CD4-positive, alpha-beta memory T cell (primary cell): ENCODE data around the gene ZDHHC14. TPM values are rescaled to one million over a fixed set of nuclear protein-coding genes. Genes with fewer than 3 reads are reported as not detected.

Experiments
- CTCF ChIA-PET: fragments of 350-600 bp; sonication (Branson Sonifier 250); formaldehyde crosslinking; loops from one replicate; lab custom pipeline; 2021; ENCODE audit warnings: inconsistent platforms; ENCODE audit not compliant: partially characterized antibody; lab: Charles Lee
- POLR2A ChIA-PET: fragments of 350-600 bp; sonication (Branson Sonifier 250); formaldehyde crosslinking; loops from one replicate; lab custom pipeline; 2021; ENCODE audit not compliant: partially characterized antibody; lab: Charles Lee
- DNase-seq, 5 donors: peaks; one replicate each; pipeline versions ENCODE4 v3.0.0 to v3.0.0-alpha.2; 2020 to 2022; ENCODE audit warnings: mixed read lengths in 1 of 5
- H3K27ac ChIP-seq: one replicate; pipeline ENCODE4 v1.7.0; 2013; ENCODE audit warnings: low read depth, low read length
- H3K27me3 ChIP-seq: 2 replicates; pipeline ENCODE4 v1.7.0; 2013; ENCODE audit warnings: mild to moderate bottlenecking, low read length, moderate library complexity; ENCODE audit not compliant: insufficient read depth
- H3K36me3 ChIP-seq: 2 replicates; pipeline ENCODE4 v1.7.0; 2013; ENCODE audit warnings: mild to moderate bottlenecking, low read length, moderate library complexity; ENCODE audit not compliant: insufficient read depth
- H3K4me1 ChIP-seq: 2 replicates; pipeline ENCODE4 v1.7.0; 2013; ENCODE audit warnings: mild to moderate bottlenecking, low read length, moderate library complexity; ENCODE audit not compliant: insufficient read depth
- H3K4me3 ChIP-seq, 2 donors: one replicate each; pipeline ENCODE4 v1.7.0; 2013; ENCODE audit warnings: low read length in 2 of 2, mild to moderate bottlenecking in 1 of 2
- H3K9me3 ChIP-seq, 2 donors: one replicate each; pipeline ENCODE4 v1.7.0; 2013; ENCODE audit warnings: low read length in 2 of 2, control low read depth in 1 of 2; ENCODE audit not compliant: control insufficient read depth in 1 of 2
- H3K27ac Mint-ChIP-seq, 7 donors: one replicate each; pipeline ENCODE4 v1.8.0; 2020 to 2021; ENCODE audit warnings: mixed read lengths in 7 of 7, mild to moderate bottlenecking in 6 of 7, inconsistent platforms in 3 of 7, moderate library complexity in 3 of 7
- H3K27me3 Mint-ChIP-seq, 2 donors: one replicate each; pipeline ENCODE4 v1.8.0; 2020 to 2021; ENCODE audit warnings: mixed read lengths in 2 of 2
- H3K36me3 Mint-ChIP-seq, 2 donors: one replicate each; pipeline ENCODE4 v1.8.0; 2020 to 2021; ENCODE audit warnings: mixed read lengths in 2 of 2, inconsistent platforms in 1 of 2, mild to moderate bottlenecking in 1 of 2
- H3K4me1 Mint-ChIP-seq, 4 donors: one replicate each; pipeline ENCODE4 v1.8.0; 2020 to 2021; ENCODE audit warnings: mixed read lengths in 4 of 4, mild to moderate bottlenecking in 1 of 4
- H3K4me3 Mint-ChIP-seq, 8 donors: one replicate each; pipeline ENCODE4 v1.8.0; 2020 to 2021; ENCODE audit warnings: mixed read lengths in 8 of 8, mild to moderate bottlenecking in 7 of 8, moderate library complexity in 6 of 8, inconsistent platforms in 3 of 8
- H3K9me3 Mint-ChIP-seq, 8 donors: one replicate each; pipeline ENCODE4 v1.8.0; 2020 to 2021; ENCODE audit warnings: mixed read lengths in 8 of 8, mild to moderate bottlenecking in 5 of 8, inconsistent platforms in 3 of 8, moderate library complexity in 1 of 8
- intact Hi-C: fragments of 100-400 bp; cut with micrococcal nuclease; formaldehyde crosslinking; loops from one replicate; pipeline ENCODE4 v1.15.1; 2023
- polyA plus RNA-seq, 2 donors: library from polyadenylated mRNA; unstranded; fragments of 300-500 nt; fragmentation: Illumina TruSeq; gene quantifications; one replicate each; pipeline ENCODE4 v1.2.3, GENCODE V29; 2021
- total RNA-seq, 2 experiments: library from RNA; stranded (reverse); gene quantifications; one replicate each; pipeline ENCODE4 v1.2.3, GENCODE V29; 2021

Gene ZDHHC14
- total and polyA plus RNA-seq, 4 experiments from 2014 or later = 1.5 to 1.9 (median 1.7) TPM

GRCh38 chr6:157651731-157652490 is 270.9 kb downstream of the ZDHHC14 start:
- no peak overlapping the region for H3K4me3 ChIP-seq
- H3K9me3 Mint-ChIP-seq = no peaks in the 10 kb centered on the region
- H3K36me3 ChIP-seq = no peaks in the 10 kb centered on the region
- H3K27me3 ChIP-seq = no peaks in the 10 kb centered on the region
- ChIA-PET POLR2A (no interaction called here), CTCF (no interaction called here)
- no peak for DNase-seq
- no peak overlapping the region for H3K27ac Mint-ChIP-seq
- H3K36me3 Mint-ChIP-seq = no peaks in the 10 kb centered on the region
- no peaks in the 10 kb centered on the region for H3K27me3 Mint-ChIP-seq
- H3K4me1 ChIP-seq = peaks cover 8% of the 10 kb centered on the region
- no peaks in the 10 kb centered on the region for H3K9me3 ChIP-seq
- no peak overlapping the region for H3K4me3 Mint-ChIP-seq
- intact Hi-C loops = no loop called here
- no peak overlapping the region for H3K27ac ChIP-seq
- peaks cover 2 to 14% (median 8%) of the 10 kb centered on the region in 4 donors for H3K4me1 Mint-ChIP-seq

GRCh38 chr6:157652601-157653363 is 271.8 kb downstream of the ZDHHC14 start:
- intact Hi-C loops = no loop called here
- no peaks in the 10 kb centered on the region for H3K27me3 ChIP-seq
- Mint-ChIP-seq H3K4me3 (no peak overlapping the region), H3K36me3 (no peaks in the 10 kb centered on the region), H3K4me1 (peaks cover 0 to 5% (median 2%) of the 10 kb centered on the region in 4 donors), H3K27me3 (no peaks in the 10 kb centered on the region), H3K9me3 (no peaks in the 10 kb centered on the region), H3K27ac (peak overlapping the region in 2 of 7 donors; percentile 31 to 36)
- DNase-seq = no peak
- H3K4me3 ChIP-seq = no peak overlapping the region
- H3K9me3 ChIP-seq = no peaks in the 10 kb centered on the region
- POLR2A ChIA-PET = no interaction called here
- CTCF ChIA-PET = no interaction called here
- no peak overlapping the region for H3K27ac ChIP-seq
- no peaks in the 10 kb centered on the region for H3K36me3 ChIP-seq
- H3K4me1 ChIP-seq = peaks cover 3% of the 10 kb centered on the region

DNA sequence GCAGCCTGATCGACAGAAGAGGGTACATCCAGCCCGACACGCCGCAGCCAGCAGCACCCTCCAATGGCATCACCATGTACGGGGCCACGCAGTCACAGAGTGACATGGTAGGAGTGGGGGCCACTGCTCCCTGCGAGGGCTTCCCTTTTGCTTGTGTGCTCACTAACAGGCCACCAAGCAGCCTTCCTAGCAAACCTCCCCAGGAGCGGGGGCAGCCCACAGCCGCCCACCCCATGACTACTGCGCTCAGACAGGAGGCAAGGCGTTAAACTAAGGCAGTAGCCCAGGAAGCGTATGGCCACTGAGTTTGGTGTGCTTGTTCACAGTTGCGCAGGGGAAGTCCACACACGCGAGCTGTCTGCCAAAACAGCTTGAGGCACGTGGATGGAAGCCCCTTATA is 272.5 kb downstream of the ZDHHC14 start:
- Histone ChIP-seq H3K4me1 (no peaks in the 10 kb centered on the region), H3K27ac (no peak overlapping the region), H3K4me3 (no peak overlapping the region), H3K27me3 (no peaks in the 10 kb centered on the region), H3K9me3 (no peaks in the 10 kb centered on the region), H3K36me3 (no peaks in the 10 kb centered on the region)
- Mint-ChIP-seq H3K27ac (no peak overlapping the region), H3K36me3 (no peaks in the 10 kb centered on the region), H3K9me3 (no peaks in the 10 kb centered on the region), H3K4me1 (no peaks in the 10 kb centered on the region), H3K27me3 (no peaks in the 10 kb centered on the region), H3K4me3 (no peak overlapping the region)
- DNase-seq = no peak
- POLR2A ChIA-PET = no interaction called here
- intact Hi-C loops = no loop called here
- CTCF ChIA-PET = interaction anchor here (5.1 kb wide), 1 partner anchor 13 kb away, joined by 31 read pairs; no protein-coding TSS in a partner anchor

DNA sequence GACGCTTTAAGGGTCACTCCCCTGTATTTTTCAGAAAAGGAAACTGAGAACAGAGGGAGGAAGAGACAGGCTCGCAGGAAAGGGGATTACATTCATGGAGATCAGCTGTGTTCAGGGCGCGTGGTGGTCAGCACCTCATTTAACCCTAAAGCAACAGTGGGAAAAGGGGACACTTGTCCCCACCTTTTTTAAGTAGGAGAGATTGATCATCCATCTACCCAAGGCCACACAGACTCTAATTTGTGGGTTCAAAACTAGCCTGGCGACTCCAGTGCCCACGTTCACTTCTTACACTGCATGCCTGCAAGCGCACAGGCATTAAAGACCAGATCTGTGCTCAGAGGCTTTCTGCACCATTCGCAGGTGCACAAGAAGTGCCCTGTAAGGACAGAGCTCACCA is 274.1 kb downstream of the ZDHHC14 start:
- Mint-ChIP-seq H3K4me1 (no peaks in the 10 kb centered on the region), H3K27ac (no peak overlapping the region), H3K4me3 (no peak overlapping the region), H3K27me3 (no peaks in the 10 kb centered on the region), H3K36me3 (no peaks in the 10 kb centered on the region), H3K9me3 (no peaks in the 10 kb centered on the region)
- Histone ChIP-seq H3K9me3 (no peaks in the 10 kb centered on the region), H3K27ac (no peak overlapping the region), H3K4me1 (no peaks in the 10 kb centered on the region), H3K4me3 (no peak overlapping the region), H3K27me3 (no peaks in the 10 kb centered on the region), H3K36me3 (no peaks in the 10 kb centered on the region)
- intact Hi-C loops = no loop called here
- ChIA-PET POLR2A (no interaction called here), CTCF (interaction anchor here (5.1 kb wide), 1 partner anchor 11 kb away, joined by 31 read pairs; no protein-coding TSS in a partner anchor)
- DNase-seq = no peak

GRCh38 chr6:157656437-157656997 is 275.5 kb downstream of the ZDHHC14 start:
- ChIA-PET CTCF (interaction anchor here (1.0 to 5.1 kb wide), 2 partner anchors 10 to 342 kb away, joined by 3 to 31 read pairs; no protein-coding TSS in a partner anchor), POLR2A (no interaction called here)
- Histone ChIP-seq H3K4me3 (no peak overlapping the region), H3K9me3 (no peaks in the 10 kb centered on the region), H3K27ac (no peak overlapping the region), H3K27me3 (no peaks in the 10 kb centered on the region), H3K36me3 (no peaks in the 10 kb centered on the region), H3K4me1 (no peaks in the 10 kb centered on the region)
- H3K4me1 Mint-ChIP-seq = no peaks in the 10 kb centered on the region
- no peak overlapping the region for H3K27ac Mint-ChIP-seq
- no peaks in the 10 kb centered on the region for H3K9me3 Mint-ChIP-seq
- no peaks in the 10 kb centered on the region for H3K27me3 Mint-ChIP-seq
- DNase-seq = no peak
- intact Hi-C loops = no loop called here
- H3K4me3 Mint-ChIP-seq = no peak overlapping the region
- no peaks in the 10 kb centered on the region for H3K36me3 Mint-ChIP-seq

DNA sequence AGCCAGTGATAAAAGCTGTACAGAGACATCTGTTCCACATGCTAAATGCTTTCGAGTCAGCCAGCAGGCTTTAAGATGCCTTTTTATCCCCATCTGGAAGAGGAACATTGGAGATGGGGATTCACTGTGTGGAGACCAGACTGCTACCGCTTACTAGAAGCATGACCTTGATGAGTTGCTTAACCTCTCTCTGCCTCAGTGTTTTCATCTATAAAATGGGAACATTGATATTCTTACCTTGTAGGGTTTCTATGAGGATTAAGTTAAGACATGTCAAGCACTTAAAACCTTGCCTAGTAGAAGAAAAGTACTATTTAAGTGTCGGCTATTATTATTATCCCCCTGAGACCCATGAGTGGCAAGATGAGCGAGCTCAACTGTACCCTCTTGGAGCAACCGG is 276.8 kb downstream of the ZDHHC14 start:
- no peaks in the 10 kb centered on the region for H3K27me3 Mint-ChIP-seq
- no peaks in the 10 kb centered on the region for H3K36me3 Mint-ChIP-seq

DNA sequence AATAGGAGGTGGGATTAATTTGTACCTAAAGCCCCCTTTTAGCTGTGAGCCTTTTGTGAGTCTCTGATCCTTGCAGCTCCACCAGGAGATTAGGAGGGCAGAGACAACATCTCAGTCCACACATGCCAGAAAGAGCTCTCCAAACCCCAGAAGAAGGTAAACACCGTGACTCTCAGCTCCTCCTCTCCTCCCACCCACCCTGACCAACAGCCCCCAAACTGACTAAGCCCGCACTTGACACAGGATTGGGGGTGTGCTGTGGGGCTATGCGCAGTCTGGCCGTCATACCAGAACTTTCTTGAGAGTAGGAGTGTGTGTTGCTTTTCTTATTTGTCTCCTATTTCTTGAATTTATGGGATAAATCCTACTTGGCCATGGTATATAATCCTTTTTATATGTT is 277.3 kb downstream of the ZDHHC14 start:
- H3K4me3 Mint-ChIP-seq = no peak overlapping the region
- Histone ChIP-seq H3K4me1 (no peaks in the 10 kb centered on the region), H3K9me3 (no peaks in the 10 kb centered on the region), H3K4me3 (no peak overlapping the region), H3K27me3 (no peaks in the 10 kb centered on the region), H3K27ac (no peak overlapping the region), H3K36me3 (no peaks in the 10 kb centered on the region)
- no peaks in the 10 kb centered on the region for H3K9me3 Mint-ChIP-seq
- no peak overlapping the region for H3K27ac Mint-ChIP-seq
- H3K36me3 Mint-ChIP-seq = no peaks in the 10 kb centered on the region
- no peaks in the 10 kb centered on the region for H3K4me1 Mint-ChIP-seq
- POLR2A ChIA-PET = no interaction called here
- no peaks in the 10 kb centered on the region for H3K27me3 Mint-ChIP-seq
- no peak for DNase-seq
- CTCF ChIA-PET = interaction anchor here (5.1 kb wide), 1 partner anchor 8 kb away, joined by 31 read pairs; no protein-coding TSS in a partner anchor
- intact Hi-C loops = no loop called here

More for the DNA sequence above, 276.8 kb downstream of the ZDHHC14 start:
- no peaks in the 10 kb centered on the region for H3K27me3 ChIP-seq
- Mint-ChIP-seq H3K4me1 (no peaks in the 10 kb centered on the region), H3K4me3 (no peak overlapping the region), H3K27ac (no peak overlapping the region), H3K9me3 (no peaks in the 10 kb centered on the region)
- ChIA-PET CTCF (interaction anchor here (5.1 kb wide), 1 partner anchor 8 kb away, joined by 31 read pairs; no protein-coding TSS in a partner anchor), POLR2A (no interaction called here)
- H3K9me3 ChIP-seq = no peaks in the 10 kb centered on the region
- no peak for DNase-seq
- H3K4me3 ChIP-seq = no peak overlapping the region
- no peaks in the 10 kb centered on the region for H3K36me3 ChIP-seq
- H3K4me1 ChIP-seq = no peaks in the 10 kb centered on the region
- intact Hi-C loops = no loop called here
- no peak overlapping the region for H3K27ac ChIP-seq
